Measurements from ENCODE around the gene TMEM202. TPM values are rescaled to one million over a fixed set of nuclear protein-coding genes. Genes with fewer than 3 reads are reported as not detected.
"Not testable (repeated sequence)": the region's sequence is repeated elsewhere in the genome, so short reads cannot be mapped to it uniquely, and the experiment has no call there.

The TMEM202 gene
- total RNA-seq, 2 experiments from 2014 or later: not detected

- Histone ChIP-seq H4K20me1 (ENCODE audit: insufficient read depth, low read length) (no peaks in the 10 kb centered on the region), H3K4me3 (ENCODE audit: low read depth, low read length, poor library complexity, severe bottlenecking) (no peak overlapping the region), H3K4me1 (ENCODE audit: insufficient read depth, low read length, poor library complexity, severe bottlenecking) (no peaks in the 10 kb centered on the region), H2AFZ (ENCODE audit: low read length) (no peak overlapping the region), H3K27ac (ENCODE audit: low read depth, low read length, poor library complexity, severe bottlenecking) (no peak overlapping the region), H3K9me2 (ENCODE audit: insufficient read depth, low read length) (no peaks in the 10 kb centered on the region), H3K36me3 (ENCODE audit: insufficient read depth, low read length) (no peaks in the 10 kb centered on the region), H3K9me3 (ENCODE audit: low read length) (no peaks in the 10 kb centered on the region), H3K79me2 (ENCODE audit: insufficient read depth, low read depth, low read length) (no peaks in the 10 kb centered on the region), H3K4me2 (ENCODE audit: low read length) (no peak overlapping the region)
- POLR2A ChIA-PET: no interaction called here
- intact Hi-C loops (cut with micrococcal nuclease; ENCODE audit: unreplicated experiment): no loop called here
- no peak for TF ChIP-seq EZH2phosphoT487 (IDR thresholded peaks at IDR 0.05; ENCODE audit: borderline replicate concordance, low read depth, low read length)
- TF ChIP-seq CTCF (conservative IDR thresholded peaks at IDR 0.05; ENCODE audit: low read length): no peak
- DNase-seq (ENCODE audit: low spot score): no peak
- no TSS peak for BruUV-seq (replicated peaks)
- CTCF ChIA-PET (ENCODE audit: unreplicated experiment): no interaction called here
Observed at GRCh38 chr15:72411544-72411943, 13.4 kb downstream of the TMEM202 start.

GRCh38 chr15:72413337-72413736, 15.2 kb downstream of the TMEM202 start:
- H3K4me2 ChIP-seq (ENCODE audit: low read length); H4K20me1 ChIP-seq (ENCODE audit: insufficient read depth, low read length); H2AFZ ChIP-seq (ENCODE audit: low read length); H3K9me3 ChIP-seq (ENCODE audit: low read length); intact Hi-C loops (cut with micrococcal nuclease; ENCODE audit: unreplicated experiment); H3K36me3 ChIP-seq (ENCODE audit: insufficient read depth, low read length); CTCF ChIA-PET (ENCODE audit: unreplicated experiment); H3K4me1 ChIP-seq (ENCODE audit: insufficient read depth, low read length, poor library complexity, severe bottlenecking); DNase-seq (ENCODE audit: low spot score); H3K4me3 ChIP-seq (ENCODE audit: low read depth, low read length, poor library complexity, severe bottlenecking); H3K79me2 ChIP-seq (ENCODE audit: insufficient read depth, low read depth, low read length); H3K9me2 ChIP-seq (ENCODE audit: insufficient read depth, low read length); H3K27ac ChIP-seq (ENCODE audit: low read depth, low read length, poor library complexity, severe bottlenecking); POLR2A ChIA-PET; BruUV-seq (replicated peaks): not testable (repeated sequence)

GRCh38 chr15:72415304-72415703, 17.2 kb downstream of the TMEM202 start:
- no peak for TF ChIP-seq CTCF (conservative IDR thresholded peaks at IDR 0.05; ENCODE audit: low read length)
- no peak for TF ChIP-seq EZH2phosphoT487 (IDR thresholded peaks at IDR 0.05; ENCODE audit: borderline replicate concordance, low read depth, low read length)
- Histone ChIP-seq H3K9me3 (ENCODE audit: low read length) (no peaks in the 10 kb centered on the region), H3K4me2 (ENCODE audit: low read length) (no peak overlapping the region), H3K4me1 (ENCODE audit: insufficient read depth, low read length, poor library complexity, severe bottlenecking) (no peaks in the 10 kb centered on the region), H4K20me1 (ENCODE audit: insufficient read depth, low read length) (no peaks in the 10 kb centered on the region), H2AFZ (ENCODE audit: low read length) (no peak overlapping the region), H3K4me3 (ENCODE audit: low read depth, low read length, poor library complexity, severe bottlenecking) (no peak overlapping the region), H3K36me3 (ENCODE audit: insufficient read depth, low read length) (no peaks in the 10 kb centered on the region), H3K9me2 (ENCODE audit: insufficient read depth, low read length) (no peaks in the 10 kb centered on the region), H3K79me2 (ENCODE audit: insufficient read depth, low read depth, low read length) (no peaks in the 10 kb centered on the region), H3K27ac (ENCODE audit: low read depth, low read length, poor library complexity, severe bottlenecking) (no peak overlapping the region)
- no peak for DNase-seq (ENCODE audit: low spot score)
- ChIA-PET CTCF (ENCODE audit: unreplicated experiment) (no interaction called here), POLR2A (no interaction called here)
- intact Hi-C loops (cut with micrococcal nuclease; ENCODE audit: unreplicated experiment): no loop called here
- no TSS peak for BruUV-seq (replicated peaks)

GRCh38 chr15:72419768-72420167, 21.7 kb downstream of the TMEM202 start:
- intact Hi-C loops (cut with micrococcal nuclease; ENCODE audit: unreplicated experiment); BruUV-seq (replicated peaks); H3K4me2 ChIP-seq (ENCODE audit: low read length); H3K4me1 ChIP-seq (ENCODE audit: insufficient read depth, low read length, poor library complexity, severe bottlenecking); H4K20me1 ChIP-seq (ENCODE audit: insufficient read depth, low read length); CTCF ChIA-PET (ENCODE audit: unreplicated experiment); H3K79me2 ChIP-seq (ENCODE audit: insufficient read depth, low read depth, low read length); H2AFZ ChIP-seq (ENCODE audit: low read length); H3K4me3 ChIP-seq (ENCODE audit: low read depth, low read length, poor library complexity, severe bottlenecking); H3K27ac ChIP-seq (ENCODE audit: low read depth, low read length, poor library complexity, severe bottlenecking); DNase-seq (ENCODE audit: low spot score); H3K9me2 ChIP-seq (ENCODE audit: insufficient read depth, low read length); H3K36me3 ChIP-seq (ENCODE audit: insufficient read depth, low read length); H3K9me3 ChIP-seq (ENCODE audit: low read length): not testable (repeated sequence)
- POLR2A ChIA-PET: interaction anchor here (0.6 kb wide), 1 partner anchor 315 kb away, joined by 3 read pairs; no protein-coding TSS in a partner anchor
